Activated CD8-positive, alpha-beta T cell treated with anti-CD3 and anti-CD28 coated beads for 36 hours (primary cell): ENCODE measurements around the gene CWH43. TPM values are rescaled to one million over a fixed set of nuclear protein-coding genes. Genes with fewer than 3 reads are reported as not detected.

Source experiments
- ATAC-seq: fragments of 200-7000 bp; cut with Tn5 transposase; one replicate; pipeline ENCODE4 v1.10.0; 2021; ENCODE audit warnings: mild to moderate bottlenecking, moderate library complexity
- CTCF ChIA-PET: fragments of 350-600 bp; sonication (Branson Sonifier 250); formaldehyde crosslinking; loops from one replicate; lab custom pipeline; 2021; ENCODE audit warnings: antibody characterized with exemption; lab: Charles Lee
- POLR2A ChIA-PET: fragments of 350-600 bp; sonication (Branson Sonifier 250); formaldehyde crosslinking; loops from one replicate; lab custom pipeline; 2021; ENCODE audit warnings: antibody characterized with exemption; lab: Charles Lee
- DNase-seq: peaks from one replicate; pipeline ENCODE4 v3.0.0-alpha.2; 2020
- H3K27ac Mint-ChIP-seq: one replicate; pipeline ENCODE4 v1.8.0; 2021; ENCODE audit warnings: mild to moderate bottlenecking, mixed read lengths
- H3K27me3 Mint-ChIP-seq: one replicate; pipeline ENCODE4 v1.8.0; 2021; ENCODE audit warnings: mixed read lengths
- H3K36me3 Mint-ChIP-seq: one replicate; pipeline ENCODE4 v1.8.0; 2021; ENCODE audit warnings: low read depth, mixed read lengths
- H3K4me1 Mint-ChIP-seq: one replicate; pipeline ENCODE4 v1.8.0; 2021; ENCODE audit warnings: low read depth, mixed read lengths
- H3K4me3 Mint-ChIP-seq: one replicate; pipeline ENCODE4 v1.8.0; 2021; ENCODE audit warnings: mild to moderate bottlenecking, moderate library complexity, mixed read lengths
- H3K9me3 Mint-ChIP-seq: one replicate; pipeline ENCODE4 v1.8.0; 2021; ENCODE audit warnings: mixed read lengths
- intact Hi-C: fragments of 100-400 bp; cut with micrococcal nuclease; formaldehyde crosslinking; loops from one replicate; pipeline ENCODE4 v1.10.0; 2022
- total RNA-seq, 2 experiments: library from RNA; stranded (reverse); gene quantifications; one replicate each; pipeline ENCODE4 v1.2.3, GENCODE V29; 2021
- TF ChIP-seq, protein P1 (sequence below): fragments of 200-600 bp; IDR thresholded peaks from one replicate; pipeline ENCODE4 v1.8.0; 2022; ENCODE audit warnings: antibody characterized with exemption, mild to moderate bottlenecking

The CWH43 gene
- total RNA-seq, result not detected

DNA sequence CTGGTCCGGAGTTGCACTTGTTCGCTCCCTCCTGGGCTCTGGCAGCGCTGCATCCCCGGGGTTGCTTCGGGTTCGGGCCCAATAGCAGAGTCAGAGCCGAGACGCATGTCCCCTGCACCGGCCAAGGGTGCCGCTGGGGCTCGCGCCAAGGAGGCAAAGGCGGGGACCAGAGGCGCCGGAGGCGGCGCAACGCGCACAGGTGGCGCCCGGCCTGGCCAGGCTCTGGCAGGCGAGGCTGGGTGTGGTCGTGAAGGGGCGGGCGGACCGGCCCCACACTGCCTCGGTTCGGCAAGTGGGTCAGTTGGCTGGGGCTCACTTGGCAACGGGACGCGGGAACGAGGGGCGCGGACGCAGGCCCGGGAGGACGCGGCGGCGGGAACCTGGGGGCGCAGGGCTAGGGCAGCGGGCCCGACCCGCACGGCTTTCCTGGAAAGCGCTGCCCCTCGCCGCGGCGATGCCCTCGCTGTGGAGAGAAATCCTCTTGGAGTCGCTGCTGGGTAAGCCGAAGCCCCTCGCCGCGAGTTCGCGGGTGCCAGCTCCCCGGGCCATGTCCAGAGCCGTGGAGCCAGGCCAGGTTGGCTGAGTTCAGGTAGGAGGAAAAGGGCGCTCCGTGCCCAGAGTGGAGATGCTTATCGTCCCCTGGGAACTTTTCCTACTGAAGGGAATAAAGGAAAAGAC is at the start of gene CWH43:
Gene CWH43 (plus strand): TSS at position 300 of the 678 bp plus-strand sequence. CDS start 155 bp downstream, at position 455.
- intact Hi-C loops, result no loop called here
- Mint-ChIP-seq H3K4me1 (no peaks in the 10 kb centered on the region), H3K36me3 (no peaks in the 10 kb centered on the region), H3K4me3 (no peak within 1 kb of the TSS), H3K27ac (no peak within 1 kb of the TSS), H3K27me3 (peaks cover 46% of the 10 kb centered on the region), H3K9me3 (peaks cover 1% of the 10 kb centered on the region)
- ChIA-PET CTCF (no interaction called here), POLR2A (no interaction called here)
- DNase-seq, result no peak
- TF ChIP-seq, protein P1, sequence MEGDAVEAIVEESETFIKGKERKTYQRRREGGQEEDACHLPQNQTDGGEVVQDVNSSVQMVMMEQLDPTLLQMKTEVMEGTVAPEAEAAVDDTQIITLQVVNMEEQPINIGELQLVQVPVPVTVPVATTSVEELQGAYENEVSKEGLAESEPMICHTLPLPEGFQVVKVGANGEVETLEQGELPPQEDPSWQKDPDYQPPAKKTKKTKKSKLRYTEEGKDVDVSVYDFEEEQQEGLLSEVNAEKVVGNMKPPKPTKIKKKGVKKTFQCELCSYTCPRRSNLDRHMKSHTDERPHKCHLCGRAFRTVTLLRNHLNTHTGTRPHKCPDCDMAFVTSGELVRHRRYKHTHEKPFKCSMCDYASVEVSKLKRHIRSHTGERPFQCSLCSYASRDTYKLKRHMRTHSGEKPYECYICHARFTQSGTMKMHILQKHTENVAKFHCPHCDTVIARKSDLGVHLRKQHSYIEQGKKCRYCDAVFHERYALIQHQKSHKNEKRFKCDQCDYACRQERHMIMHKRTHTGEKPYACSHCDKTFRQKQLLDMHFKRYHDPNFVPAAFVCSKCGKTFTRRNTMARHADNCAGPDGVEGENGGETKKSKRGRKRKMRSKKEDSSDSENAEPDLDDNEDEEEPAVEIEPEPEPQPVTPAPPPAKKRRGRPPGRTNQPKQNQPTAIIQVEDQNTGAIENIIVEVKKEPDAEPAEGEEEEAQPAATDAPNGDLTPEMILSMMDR, result no peak
- ATAC-seq, result no peak

- no peaks in the 10 kb centered on the region for H3K27me3 Mint-ChIP-seq
- no peaks in the 10 kb centered on the region for H3K36me3 Mint-ChIP-seq
- DNase-seq (no peak), ATAC-seq (no peak)
- H3K9me3 Mint-ChIP-seq, result peaks cover 4% of the 10 kb centered on the region
- CTCF ChIA-PET, result no interaction called here
- TF ChIP-seq, protein P1, result no peak
- POLR2A ChIA-PET, result no interaction called here
- H3K27ac Mint-ChIP-seq, result no peak overlapping the region
- no peaks in the 10 kb centered on the region for H3K4me1 Mint-ChIP-seq
- no peak overlapping the region for H3K4me3 Mint-ChIP-seq
- intact Hi-C loops, result no loop called here
Measured at GRCh38 chr4:48937033-48937432, 49.0 kb upstream of the CWH43 start.

- H3K36me3 Mint-ChIP-seq, result no peaks in the 10 kb centered on the region
- ChIA-PET CTCF (no interaction called here), POLR2A (no interaction called here)
- H3K4me3 Mint-ChIP-seq, result no peak overlapping the region
- H3K27ac Mint-ChIP-seq, result no peak overlapping the region
- peaks cover 4% of the 10 kb centered on the region for H3K9me3 Mint-ChIP-seq
- intact Hi-C loops, result no loop called here
- no peak for DNase-seq
- TF ChIP-seq, protein P1, result no peak
- H3K4me1 Mint-ChIP-seq, result no peaks in the 10 kb centered on the region
- ATAC-seq, result no peak
- H3K27me3 Mint-ChIP-seq, result no peaks in the 10 kb centered on the region
Measured at GRCh38 chr4:48938831-48939230, 47.2 kb upstream of the CWH43 start.

GRCh38 chr4:48939785-48940184 is 46.3 kb upstream of the CWH43 start:
- DNase-seq (no peak), ATAC-seq (no peak)
- H3K9me3 Mint-ChIP-seq, result peaks cover 4% of the 10 kb centered on the region
- ChIA-PET CTCF (no interaction called here), POLR2A (no interaction called here)
- no peaks in the 10 kb centered on the region for H3K27me3 Mint-ChIP-seq
- TF ChIP-seq, protein P1, result no peak
- H3K4me3 Mint-ChIP-seq, result no peak overlapping the region
- H3K27ac Mint-ChIP-seq, result no peak overlapping the region
- intact Hi-C loops, result no loop called here
- peaks cover 5% of the 10 kb centered on the region for H3K4me1 Mint-ChIP-seq
- no peaks in the 10 kb centered on the region for H3K36me3 Mint-ChIP-seq

DNA sequence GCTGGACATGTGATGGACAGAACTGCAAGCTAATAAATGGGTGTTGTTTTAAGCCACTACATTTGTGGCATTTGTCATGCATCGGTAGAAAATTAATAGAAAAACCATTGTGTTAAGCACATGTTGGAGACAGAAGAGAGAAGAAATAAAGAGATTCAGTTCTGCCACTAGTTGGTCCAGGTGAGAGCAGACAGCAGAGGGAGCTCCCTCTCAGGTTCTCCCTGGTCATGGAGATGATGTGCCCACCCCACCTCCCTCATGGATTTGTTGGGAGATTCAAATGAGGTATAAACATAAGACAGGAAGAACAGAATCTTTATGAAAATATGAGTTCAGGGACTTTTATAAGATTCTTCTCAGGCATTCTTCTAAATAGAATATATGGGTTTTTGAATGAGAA is 42.7 kb upstream of the CWH43 start:
- ATAC-seq (no peak), DNase-seq (peak; percentile 18)
- Mint-ChIP-seq H3K4me1 (peaks cover 9% of the 10 kb centered on the region), H3K27ac (no peak overlapping the region), H3K4me3 (no peak overlapping the region), H3K27me3 (no peaks in the 10 kb centered on the region), H3K9me3 (no peaks in the 10 kb centered on the region), H3K36me3 (no peaks in the 10 kb centered on the region)
- intact Hi-C loops, result no loop called here
- POLR2A ChIA-PET, result no interaction called here
- TF ChIP-seq, protein P1, result no peak
- CTCF ChIA-PET, result interaction anchor here (1.8 kb wide), 1 partner anchor 19 kb away, joined by 5 read pairs; no protein-coding TSS in a partner anchor
